Measurements from ENCODE around the gene NR1H3.

NR1H3 gene

GRCh38 chr11:47270331-47271271 is 12.8 kb downstream of the NR1H3 start:
- TF ChIP-seq ZNF274 (IDR thresholded peaks at IDR 0.05; ENCODE audit: low read depth, low read length): no peak
- peak overlapping the region; percentile 90 for H3K4me3 ChIP-seq (ENCODE audit: low read length)

- H3K4me3 ChIP-seq (ENCODE audit: low read length): peak overlapping the region; percentile 90
Measured at GRCh38 chr11:47271328-47271727, 13.5 kb downstream of the NR1H3 start.

GRCh38 chr11:47271961-47272661 is 14.3 kb downstream of the NR1H3 start:
- peak overlapping the region; percentile 90; the same call in 1 of the 2 replicates for H3K4me3 ChIP-seq (ENCODE audit: low read length)
- TF ChIP-seq ZNF274 (IDR thresholded peaks at IDR 0.05; ENCODE audit: low read depth, low read length): no peak

More at GRCh38 chr11:47271328-47271727, 13.5 kb downstream of the NR1H3 start:
- no peak for TF ChIP-seq ZNF274 (IDR thresholded peaks at IDR 0.05; ENCODE audit: low read depth, low read length)

- no peak overlapping the region for H3K4me3 ChIP-seq (ENCODE audit: low read length)
- no peak for TF ChIP-seq ZNF274 (IDR thresholded peaks at IDR 0.05; ENCODE audit: low read depth, low read length)
Measured at GRCh38 chr11:47272706-47273105, 14.9 kb downstream of the NR1H3 start.

- no peak overlapping the region for H3K4me3 ChIP-seq (ENCODE audit: low read length)
Measured at GRCh38 chr11:47274495-47275235, 16.9 kb downstream of the NR1H3 start.

GRCh38 chr11:47276923-47277322 is 19.1 kb downstream of the NR1H3 start:
- no peak overlapping the region for H3K4me3 ChIP-seq (ENCODE audit: low read length)
- no peak for TF ChIP-seq ZNF274 (IDR thresholded peaks at IDR 0.05; ENCODE audit: low read depth, low read length)

More at GRCh38 chr11:47274495-47275235, 16.9 kb downstream of the NR1H3 start:
- TF ChIP-seq ZNF274 (IDR thresholded peaks at IDR 0.05; ENCODE audit: low read depth, low read length): no peak

- H3K4me3 ChIP-seq (ENCODE audit: low read length): no peak overlapping the region
- no peak for TF ChIP-seq ZNF274 (IDR thresholded peaks at IDR 0.05; ENCODE audit: low read depth, low read length)
Measured at GRCh38 chr11:47278058-47278457, 20.3 kb downstream of the NR1H3 start.

GRCh38 chr11:47278769-47279168 is 21.0 kb downstream of the NR1H3 start:
- H3K4me3 ChIP-seq (ENCODE audit: low read length): no peak overlapping the region
- TF ChIP-seq ZNF274 (IDR thresholded peaks at IDR 0.05; ENCODE audit: low read depth, low read length): no peak

- no peak overlapping the region for H3K4me3 ChIP-seq (ENCODE audit: low read length)
- no peak for TF ChIP-seq ZNF274 (IDR thresholded peaks at IDR 0.05; ENCODE audit: low read depth, low read length)
Measured at GRCh38 chr11:47280099-47280498, 22.3 kb downstream of the NR1H3 start.

GRCh38 chr11:47280860-47281259 is 23.1 kb downstream of the NR1H3 start:
- H3K4me3 ChIP-seq (ENCODE audit: low read length): no peak overlapping the region
- no peak for TF ChIP-seq ZNF274 (IDR thresholded peaks at IDR 0.05; ENCODE audit: low read depth, low read length)

- TF ChIP-seq ZNF274 (IDR thresholded peaks at IDR 0.05; ENCODE audit: low read depth, low read length): no peak
Measured at GRCh38 chr11:47282462-47282861, 24.7 kb downstream of the NR1H3 start.

GRCh38 chr11:47284151-47284550 is 26.4 kb downstream of the NR1H3 start:
- no peak overlapping the region for H3K4me3 ChIP-seq (ENCODE audit: low read length)
- TF ChIP-seq ZNF274 (IDR thresholded peaks at IDR 0.05; ENCODE audit: low read depth, low read length): no peak

More at GRCh38 chr11:47282462-47282861, 24.7 kb downstream of the NR1H3 start:
- no peak overlapping the region for H3K4me3 ChIP-seq (ENCODE audit: low read length)

- H3K4me3 ChIP-seq (ENCODE audit: low read length): no peak overlapping the region
- no peak for TF ChIP-seq ZNF274 (IDR thresholded peaks at IDR 0.05; ENCODE audit: low read depth, low read length)
Measured at GRCh38 chr11:47285969-47286770, 28.4 kb downstream of the NR1H3 start.
